Stimulated activated CD4-positive, alpha-beta T cell treated with anti-CD3 and anti-CD28 coated beads, Interleukin-2, amount 100 ng/mL, for 48 hours (primary cell): ENCODE measurements around the gene PIP4K2B.

Experiments used
- DNase-seq, 2 donors: peaks; one replicate each; pipeline ENCODE4 v3.0.0-alpha.2; 2020

Gene PIP4K2B

DNA sequence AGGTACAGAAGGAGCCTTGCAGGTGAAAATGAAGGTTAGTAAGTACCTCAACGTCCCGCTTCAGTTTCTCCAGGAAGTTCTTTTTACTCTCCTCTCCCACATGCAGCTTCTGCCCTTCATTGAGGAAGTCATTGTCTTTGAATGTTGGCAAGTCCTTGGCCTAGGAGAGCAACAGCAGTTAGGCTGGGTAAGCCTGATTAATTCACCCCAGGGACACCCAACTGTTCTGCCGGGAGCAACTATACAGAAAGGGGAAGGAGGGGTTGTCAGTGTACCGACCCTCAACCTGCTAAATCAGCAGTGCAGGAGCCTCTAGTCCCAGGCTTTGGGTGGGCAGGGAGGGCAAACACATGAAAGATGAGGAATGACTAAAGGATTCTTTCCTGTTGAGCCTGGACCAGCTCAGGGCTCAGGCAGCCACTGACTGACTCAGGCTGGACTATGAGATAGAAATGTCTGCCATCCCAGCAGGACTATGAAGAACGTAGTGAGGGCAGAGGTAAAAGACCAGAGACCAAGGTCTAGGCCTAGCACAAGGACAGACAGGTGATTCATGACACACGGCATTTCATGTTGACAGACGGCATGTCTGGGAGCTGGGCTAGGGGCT is 21.6 kb downstream of the PIP4K2B start:
- DNase-seq, result no peak

DNA sequence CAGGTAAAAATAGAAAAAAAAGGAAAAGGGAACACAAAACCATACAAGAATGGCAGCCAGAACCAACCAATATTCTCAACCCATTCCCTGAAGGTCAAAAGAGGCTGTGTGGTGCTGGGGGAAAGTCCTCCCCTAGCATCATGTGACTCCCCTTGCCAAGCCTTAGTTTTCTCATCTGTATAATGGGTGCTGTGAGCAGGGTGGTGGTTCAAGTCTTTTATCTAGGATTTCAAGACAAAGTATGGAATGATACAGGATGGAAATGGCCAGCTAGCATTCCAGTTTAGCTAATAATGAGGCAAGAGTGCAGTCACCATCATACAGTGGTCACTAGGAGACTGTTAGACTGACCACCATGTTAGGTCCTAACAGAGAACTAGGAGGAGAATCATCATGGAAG is 26.1 kb downstream of the PIP4K2B start:
- DNase-seq, result no peak

DNA sequence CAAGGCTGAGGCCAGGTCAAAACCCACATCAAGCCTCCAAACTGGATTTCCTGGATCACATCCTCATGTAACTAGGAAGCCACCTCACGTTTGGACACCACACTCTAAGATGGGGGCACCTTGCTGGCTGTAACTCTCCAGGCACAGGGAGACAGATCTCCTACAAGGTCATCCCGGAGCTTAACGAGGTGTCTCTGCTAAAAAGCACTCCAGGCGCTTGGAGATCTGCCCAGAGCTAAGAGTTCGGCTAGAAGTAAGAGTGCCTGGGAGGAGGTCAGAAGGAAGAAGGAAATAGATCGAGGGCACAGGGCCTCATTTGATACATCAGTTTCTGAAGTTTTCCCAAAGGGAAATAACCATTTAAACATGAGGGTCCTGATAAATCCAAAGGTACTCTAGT is 30.9 kb downstream of the PIP4K2B start:
- no peak for DNase-seq

DNA sequence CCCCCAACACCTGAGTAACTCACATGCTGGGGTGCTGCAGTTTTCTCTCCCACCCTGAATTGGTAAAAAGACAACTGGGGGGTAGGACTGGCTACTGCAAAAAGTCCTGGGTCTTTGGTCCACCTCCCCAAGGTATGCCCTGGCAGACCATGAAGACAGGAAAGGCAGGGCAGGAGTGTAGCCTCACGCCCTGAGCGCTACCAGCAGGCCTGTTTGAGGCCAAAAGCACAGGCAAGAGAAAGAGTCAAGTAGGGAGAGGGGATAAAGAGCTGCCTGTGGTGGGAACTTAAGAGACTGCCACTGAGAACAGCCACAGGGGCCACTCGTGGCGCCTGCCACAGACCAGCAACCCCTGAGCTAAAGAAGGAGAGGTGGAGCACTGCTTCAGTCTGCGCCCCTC is 33.0 kb downstream of the PIP4K2B start:
- no peak for DNase-seq

DNA sequence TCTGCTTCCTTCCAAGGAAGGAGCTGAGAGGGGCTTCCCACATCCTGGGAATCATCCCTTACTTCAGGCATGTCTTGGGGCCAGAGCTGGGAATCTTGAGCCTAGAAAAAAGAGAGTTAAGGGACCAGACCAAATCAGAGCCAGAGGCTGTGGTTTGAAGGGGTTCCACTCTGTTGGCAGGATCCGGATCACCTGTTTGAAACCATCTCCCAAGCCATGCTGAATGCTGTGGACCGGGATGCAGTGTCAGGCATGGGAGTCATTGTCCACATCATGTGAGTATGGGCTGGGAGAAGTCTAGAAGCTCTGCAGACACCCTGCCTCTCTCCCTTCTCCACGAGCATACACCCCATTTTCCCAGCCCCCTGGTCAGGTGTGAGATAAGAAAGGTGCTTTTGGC is 37.1 kb downstream of the PIP4K2B start:
- no peak for DNase-seq

DNA sequence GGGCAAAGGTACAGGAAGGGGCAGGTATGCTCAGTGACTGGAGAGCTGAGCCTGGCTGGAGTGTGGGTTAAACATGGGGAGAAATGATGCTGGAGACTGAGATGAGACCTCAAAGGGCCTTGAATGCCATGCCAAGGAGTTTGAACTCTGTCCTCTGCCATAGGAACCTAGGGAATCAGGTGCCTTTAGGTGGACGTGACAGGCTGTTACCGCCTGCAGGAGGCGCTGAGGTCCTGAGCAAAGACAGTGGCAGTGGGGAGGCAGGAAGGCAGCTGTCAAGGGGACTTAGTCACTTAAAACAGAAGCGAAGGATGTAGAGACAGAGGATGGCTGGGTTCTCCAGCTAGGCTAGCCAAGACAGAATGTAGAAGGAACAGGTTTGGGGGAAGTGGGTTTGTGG is 37.7 kb downstream of the PIP4K2B start:
- DNase-seq, result no peak

DNA sequence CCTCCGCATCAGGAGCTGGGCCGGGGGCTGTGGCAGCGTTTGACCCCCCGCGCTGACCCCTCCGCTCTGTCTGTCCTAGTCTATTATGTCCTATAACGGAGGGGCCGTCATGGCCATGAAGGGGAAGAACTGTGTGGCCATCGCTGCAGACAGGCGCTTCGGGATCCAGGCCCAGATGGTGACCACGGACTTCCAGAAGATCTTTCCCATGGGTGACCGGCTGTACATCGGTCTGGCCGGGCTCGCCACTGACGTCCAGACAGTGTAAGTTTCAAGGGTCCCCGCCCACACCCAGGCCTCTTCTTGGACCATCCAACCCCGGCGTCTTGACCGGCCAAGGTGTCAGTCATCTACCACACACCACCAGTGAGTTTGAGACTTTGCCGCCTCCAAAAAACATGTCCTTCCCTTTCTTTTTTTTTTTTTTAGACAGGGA is 46.3 kb downstream of the PIP4K2B start:
- DNase-seq, result no peak

DNA sequence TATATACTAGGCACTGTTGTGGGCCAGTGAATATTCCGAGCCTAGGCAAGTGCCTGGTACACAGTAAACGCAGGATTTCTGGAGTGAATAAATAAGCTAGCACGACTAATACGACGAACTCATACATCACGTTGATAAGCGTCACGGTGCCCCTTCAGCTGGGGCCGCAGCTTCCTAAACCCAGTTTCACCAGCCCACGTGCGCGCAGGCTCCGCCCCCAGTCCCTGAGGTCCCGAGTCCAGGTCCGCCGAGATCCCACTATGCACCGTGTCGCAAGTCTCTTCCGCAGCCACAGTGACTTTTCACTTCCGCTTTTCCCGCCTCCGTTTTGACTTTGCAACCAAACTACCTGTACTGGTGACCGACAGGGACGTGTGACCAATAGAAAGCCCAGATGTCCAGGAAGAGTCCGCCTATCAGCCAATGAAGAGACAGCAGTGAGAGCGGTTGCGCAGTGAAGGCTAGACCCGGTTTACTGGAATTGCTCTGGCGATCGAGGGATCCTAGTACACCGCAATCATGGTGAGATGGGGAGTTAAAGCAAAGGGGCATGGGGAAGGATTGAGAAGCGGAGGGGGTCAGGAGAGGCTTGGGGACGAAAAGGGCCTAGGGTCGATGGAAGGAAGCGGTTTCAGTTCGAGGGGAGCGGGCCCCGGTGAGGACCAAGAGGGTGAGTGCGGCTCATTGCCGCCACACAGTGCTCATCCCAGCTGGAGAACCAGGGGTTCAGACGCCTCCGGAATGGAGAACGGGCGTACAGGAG is 46.9 kb downstream of the PIP4K2B start, which contains the start of gene PSMB3:
TSS of gene PSMB3 (plus strand) at position 434 of the 763 bp plus-strand sequence. CDS start at position 520, 86 bp downstream.
- DNase-seq, result peak; percentile 93 to 94

DNA sequence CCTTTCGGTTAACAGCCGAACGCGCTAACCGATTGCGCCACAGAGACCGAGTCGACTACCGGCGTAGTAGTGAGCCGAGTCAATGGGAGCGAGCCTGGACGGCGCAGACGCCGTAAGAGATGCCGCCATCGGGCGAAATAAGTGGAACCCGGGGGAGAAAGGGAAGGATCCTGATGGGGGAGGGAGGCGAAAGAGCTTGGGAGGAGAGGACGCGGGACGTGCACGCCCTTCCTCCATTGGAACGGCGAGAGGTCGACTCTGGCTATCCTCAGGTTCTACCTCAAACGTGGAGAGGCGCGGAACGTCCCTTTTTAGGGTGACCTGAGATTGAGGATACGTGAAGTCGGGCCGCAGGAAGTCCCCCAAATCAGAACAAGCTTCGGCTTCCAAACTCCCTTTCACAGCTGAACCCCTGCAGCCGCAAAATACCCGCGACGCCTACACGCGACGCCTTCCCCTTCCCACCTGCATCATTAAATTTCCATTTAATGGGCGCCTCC is 47.5 kb downstream of the PIP4K2B start:
- peak; percentile 88 to 97 for DNase-seq

DNA sequence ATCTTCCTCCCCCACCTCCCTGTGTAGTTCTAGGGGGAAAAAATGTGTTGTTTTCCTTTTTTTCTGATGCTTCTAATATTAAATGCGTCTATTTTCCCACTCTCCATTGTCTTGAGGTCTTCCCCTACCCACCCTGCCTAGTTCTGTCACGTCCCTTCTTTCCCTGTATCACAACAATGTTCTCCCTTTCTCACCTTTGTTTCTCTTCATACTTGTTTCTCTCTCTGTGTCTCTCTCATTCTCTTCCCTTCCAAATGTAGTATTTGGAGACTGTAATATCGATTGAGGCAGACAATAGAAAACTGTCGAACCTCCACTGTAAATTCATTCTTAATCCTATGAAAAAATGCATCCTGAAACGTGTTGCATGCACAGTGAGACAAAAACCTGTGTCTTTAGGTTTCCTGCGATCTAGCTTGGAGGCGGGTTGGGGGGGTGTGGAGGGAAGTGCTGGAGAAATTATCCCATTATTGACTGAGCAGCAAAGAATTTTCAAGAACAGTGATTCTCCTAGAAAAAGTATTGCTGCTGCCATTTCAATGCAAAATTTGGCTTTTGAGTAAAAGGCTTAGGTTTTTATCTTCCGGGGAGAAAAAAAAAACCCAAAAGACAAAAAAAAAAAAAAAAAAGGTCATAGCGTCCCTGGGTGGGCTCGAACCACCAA is 48.1 kb downstream of the PIP4K2B start:
- DNase-seq, result no peak

DNA sequence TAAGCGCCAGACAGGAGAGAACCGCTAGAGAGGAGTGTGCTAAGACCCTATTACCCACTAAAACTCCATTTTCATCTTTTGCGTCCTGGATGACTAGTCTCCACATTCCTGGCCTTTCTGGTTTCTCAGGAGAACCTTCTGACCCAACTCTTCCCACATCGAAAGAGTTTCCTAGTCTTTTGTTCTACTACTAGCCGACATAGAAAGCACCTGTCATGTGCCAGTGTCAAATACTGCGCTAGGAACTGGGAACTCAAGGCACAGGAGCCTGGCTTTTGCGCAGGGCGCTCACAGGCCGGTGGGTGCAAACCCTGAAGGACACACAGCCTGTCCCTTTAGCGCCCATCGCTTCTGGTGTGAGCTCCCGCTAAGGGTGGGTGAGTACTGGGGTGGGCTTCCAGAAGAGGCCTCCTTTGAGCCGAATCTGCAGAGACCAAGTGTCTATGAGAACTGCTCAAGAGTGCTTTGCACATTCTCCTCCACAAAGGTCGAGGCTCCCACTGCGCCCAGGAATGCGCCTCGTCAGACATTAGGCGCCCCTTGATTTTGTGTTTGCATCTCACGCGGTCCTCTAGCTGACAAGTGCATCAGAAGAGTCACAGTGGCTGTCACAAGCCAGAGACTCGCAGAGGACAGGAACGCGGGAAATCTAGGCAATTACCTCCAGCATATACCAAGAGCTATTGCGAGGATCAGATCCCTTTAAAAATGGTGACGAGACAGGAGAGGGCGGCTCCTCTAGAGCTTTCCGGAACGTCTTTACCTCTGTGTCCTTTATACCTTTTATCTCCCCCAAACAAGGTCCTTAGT is 48.8 kb downstream of the PIP4K2B start:
- DNase-seq, result no peak

DNA sequence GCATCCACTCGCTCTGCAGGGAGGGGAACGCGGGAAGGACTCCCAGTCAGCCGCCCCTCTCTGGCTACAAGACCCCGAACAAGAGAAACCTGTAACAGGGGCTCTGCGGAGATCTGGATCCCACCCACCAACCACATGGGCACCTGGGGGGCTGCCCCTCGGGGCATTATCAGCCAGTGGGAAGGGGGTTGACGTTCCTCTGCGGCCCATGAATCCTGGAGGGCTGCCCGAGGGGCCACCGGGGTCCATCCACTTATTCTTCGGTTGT is 49.4 kb downstream of the PIP4K2B start:
- DNase-seq, result no peak

DNA sequence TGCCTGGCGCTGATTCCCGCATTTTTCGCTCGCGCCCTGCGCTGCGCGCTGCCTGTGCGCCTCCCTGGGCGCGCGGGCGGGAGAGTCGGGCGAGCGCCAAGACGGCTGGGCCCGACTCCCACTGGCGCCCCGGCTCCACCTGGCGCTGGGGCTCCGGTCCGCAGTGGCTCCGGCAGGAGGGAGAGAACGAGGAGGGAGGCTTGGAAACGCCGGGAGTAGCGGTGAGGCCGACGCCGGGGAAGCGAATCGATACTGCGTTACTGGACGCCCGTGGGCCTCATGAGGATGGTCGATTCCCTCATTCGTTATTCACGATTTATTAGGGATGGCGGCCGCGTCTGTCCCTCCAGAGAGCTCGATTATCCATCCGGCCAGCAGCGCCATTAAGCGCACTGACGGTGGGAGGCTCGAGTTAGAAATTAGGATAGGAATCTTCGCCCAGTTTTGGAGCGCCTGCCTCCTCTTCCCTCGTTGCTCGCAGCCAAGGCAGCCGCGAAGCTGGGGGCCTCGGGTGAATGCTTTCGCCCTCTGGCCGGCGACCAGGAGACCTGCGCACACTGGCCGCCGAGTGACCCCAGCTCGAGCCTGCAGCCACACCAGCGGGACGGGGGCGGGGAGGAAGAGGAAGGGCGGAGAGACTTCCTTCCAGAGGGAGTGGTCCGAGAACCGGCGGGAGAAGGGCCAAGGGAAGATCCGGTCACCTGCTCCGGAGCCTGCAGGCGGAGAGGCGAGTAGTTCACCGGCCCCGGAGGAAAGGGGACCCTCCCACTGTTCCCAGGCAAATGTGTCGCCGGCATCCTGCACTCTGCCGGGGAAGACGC is 49.9 kb downstream of the PIP4K2B start:
- DNase-seq, result no peak

DNA sequence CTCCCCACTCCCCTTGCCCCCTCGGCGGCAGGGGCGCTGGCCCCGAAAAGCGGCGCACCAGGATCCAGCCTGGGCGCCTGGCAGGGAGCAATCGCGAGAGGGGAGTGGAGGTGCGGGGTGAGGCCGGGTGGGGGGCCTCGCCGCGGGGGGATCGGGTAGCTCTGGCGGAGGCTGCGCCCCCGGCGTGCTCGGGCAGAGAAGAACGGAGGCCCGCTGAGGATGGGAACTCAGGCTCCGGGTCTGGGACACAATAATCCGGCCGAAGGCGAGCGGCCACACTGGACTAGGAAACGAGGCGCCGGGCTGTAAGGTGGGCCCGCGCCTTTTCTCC is 50.5 kb downstream of the PIP4K2B start:
- DNase-seq, result no peak

DNA sequence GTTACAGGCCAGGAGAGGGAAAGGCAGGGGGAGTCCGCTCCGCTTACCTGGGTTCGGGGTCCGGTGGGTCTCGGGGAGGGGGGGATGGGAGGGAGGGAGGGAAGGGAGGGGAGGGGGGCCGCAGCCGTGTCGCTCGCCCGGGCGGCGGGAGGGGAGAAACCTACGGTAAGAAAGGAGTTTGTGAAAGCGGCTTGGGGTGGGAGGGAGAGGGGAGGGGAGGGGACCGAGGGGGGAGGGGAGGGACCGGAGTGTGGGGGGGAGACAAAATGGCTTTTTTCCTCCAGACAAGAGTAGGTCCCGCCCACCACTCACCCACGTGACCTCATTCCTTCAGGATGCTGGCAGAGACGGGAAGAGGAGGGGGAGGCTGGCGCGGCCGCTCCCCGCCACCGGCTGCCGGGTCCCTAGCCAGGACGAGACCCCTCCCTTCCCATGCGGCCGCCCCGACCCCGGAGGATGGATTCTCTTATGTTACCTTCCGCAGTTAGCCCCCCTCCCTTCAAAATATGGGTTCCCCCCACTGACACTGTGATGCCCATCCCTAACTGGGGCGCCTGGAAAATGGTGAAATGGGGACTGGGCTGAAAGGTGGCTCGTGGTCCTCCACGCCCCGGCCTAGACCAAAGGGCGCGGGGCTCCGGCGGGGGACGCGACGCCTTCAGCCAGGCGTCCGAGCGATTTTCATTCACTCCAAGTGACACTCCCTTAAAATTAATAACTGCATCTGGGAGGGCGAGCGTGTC is 51.0 kb downstream of the PIP4K2B start, which contains the start of gene PCGF2:
TSS of gene PCGF2 (minus strand) at position 188 of the 743 bp plus-strand sequence. CDS start 7,934 bp downstream, outside the sequence.
- no peak for DNase-seq

DNA sequence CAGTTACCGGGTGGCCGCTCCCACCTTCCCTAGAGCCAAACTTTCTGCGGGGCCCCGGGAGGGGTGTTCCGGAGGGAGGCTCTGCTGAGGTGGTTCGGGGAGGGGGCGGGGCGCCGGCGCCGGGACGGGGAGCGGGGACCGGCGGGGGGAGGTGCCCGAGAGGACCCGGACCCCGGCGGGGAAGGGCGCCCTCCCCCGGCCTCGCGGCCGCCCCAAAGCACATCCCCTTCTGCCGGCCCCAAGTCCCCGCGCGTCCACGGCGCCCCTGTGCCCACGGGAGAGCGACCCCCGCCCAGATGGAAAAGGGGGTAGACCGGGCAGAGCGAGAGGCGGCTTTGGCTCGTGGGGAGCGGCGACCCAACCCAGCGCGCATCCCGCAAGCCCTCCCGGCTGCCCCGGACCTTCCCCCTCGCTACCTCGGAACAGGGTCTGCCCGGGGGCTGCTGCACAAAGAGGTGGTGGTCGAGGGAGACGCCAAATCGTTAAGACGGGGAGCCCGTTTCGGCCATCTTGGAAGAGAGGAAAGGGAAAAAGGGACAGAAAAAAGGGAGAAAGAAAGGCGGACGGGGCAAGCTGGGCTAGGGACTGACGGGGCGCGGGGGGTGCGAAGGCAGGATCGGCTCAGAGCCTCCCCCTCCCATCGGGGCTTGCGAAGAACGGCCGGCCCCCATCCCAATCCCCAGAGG is 51.8 kb downstream of the PIP4K2B start:
- DNase-seq, result no peak

DNA sequence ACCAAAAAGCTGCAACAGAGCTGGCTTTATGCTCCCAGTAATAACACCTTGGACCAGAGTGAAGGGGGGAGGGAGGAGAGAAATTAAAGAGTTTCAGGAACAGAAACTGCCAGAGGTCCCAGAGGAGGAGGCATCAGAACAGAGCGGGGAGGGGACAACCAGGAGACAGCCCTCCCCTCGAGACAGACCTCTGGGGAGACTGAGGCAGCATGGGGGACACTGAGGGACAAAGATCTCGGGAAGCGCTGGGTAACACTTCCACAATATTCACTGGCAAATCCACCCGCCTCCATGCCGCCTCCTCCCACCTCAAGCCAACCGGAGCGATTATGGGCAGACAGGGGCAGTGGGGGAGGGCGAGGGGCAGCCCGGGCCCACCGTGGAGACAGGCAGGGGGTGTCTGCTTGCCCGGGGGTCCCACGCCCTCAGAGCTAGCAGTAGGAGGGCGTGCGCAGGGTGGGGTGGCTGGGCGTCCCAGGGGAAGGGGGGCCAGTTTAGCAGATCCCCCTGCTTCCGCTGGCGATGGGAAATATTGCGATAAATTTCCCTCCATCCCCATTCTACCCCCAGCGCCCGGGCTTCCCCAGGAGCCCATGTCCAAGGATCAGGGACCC is 52.4 kb downstream of the PIP4K2B start:
- DNase-seq, result no peak

DNA sequence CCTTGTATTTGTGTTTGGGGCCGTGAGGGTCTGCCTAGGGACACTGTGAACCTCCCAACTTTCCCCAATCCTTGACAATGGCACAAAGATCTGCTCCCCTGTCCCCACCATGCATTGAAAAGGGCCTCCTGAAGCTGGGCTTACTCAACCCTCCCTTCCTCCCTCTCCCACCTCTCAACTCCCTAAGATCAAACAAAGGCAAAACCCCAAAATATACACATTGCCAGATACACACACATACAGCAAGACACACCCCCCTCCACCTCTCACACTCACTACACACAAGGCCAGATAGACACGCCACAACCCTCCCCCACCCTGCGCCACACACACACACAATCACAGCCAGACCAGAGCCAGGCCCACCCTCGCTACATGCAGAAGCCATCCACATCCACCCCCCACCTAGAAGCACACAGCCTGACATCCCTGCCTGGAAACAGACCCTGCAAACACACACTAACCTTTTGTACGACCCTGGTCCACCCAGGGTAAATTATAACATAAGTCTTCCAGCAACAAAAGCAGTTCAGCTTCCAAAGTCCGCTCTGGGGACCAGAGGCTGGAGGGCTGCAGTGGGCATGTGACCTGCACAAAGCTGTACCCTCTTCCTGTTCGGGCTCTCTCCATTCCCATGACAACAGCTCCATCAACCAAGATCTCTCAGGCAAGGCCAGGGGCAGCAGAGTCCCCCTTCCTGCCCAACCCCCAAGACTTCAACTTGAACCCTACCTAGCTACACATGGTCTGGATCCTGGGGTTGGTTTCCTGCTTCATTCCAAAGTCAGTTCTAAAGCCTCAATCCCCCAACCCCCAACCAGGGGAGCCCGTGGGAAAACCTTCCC is 53.1 kb downstream of the PIP4K2B start:
- no peak for DNase-seq

DNA sequence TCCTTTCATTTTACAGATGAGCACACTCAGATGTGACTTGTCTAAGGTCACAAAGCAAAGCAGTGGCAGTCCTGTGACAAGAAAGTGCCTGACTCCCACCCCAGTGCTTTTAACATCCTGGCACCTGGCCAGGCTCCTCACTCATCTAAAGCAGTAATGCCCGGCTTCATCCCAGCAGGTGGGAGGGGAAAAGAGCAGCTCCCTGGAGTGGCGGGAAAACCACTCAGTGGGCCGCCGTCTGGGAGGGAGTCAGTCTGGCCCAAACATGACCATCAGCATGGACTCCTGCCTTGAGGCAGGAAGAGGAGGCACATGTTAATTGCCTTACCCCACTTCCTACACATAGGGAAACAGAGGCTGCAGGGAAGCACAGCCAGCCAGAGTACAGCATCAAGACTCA is 53.8 kb downstream of the PIP4K2B start:
- DNase-seq, result no peak
